Activated CD4-positive, alpha-beta T cell treated with anti-CD3 and anti-CD28 coated beads, Interleukin-2, amount 10 ng/mL, durations not matched to agents 24 days and 14 days (primary cell): ENCODE measurements around the gene TCEANC. TPM values are rescaled to one million over a fixed set of nuclear protein-coding genes. Genes with fewer than 3 reads are reported as not detected.

Experiments
- DNase-seq: peaks from one replicate; pipeline ENCODE4 v3.0.0; 2022
- H3K27ac Mint-ChIP-seq: one replicate; pipeline ENCODE4 v1.8.0; 2022; ENCODE audit warnings: mild to moderate bottlenecking, mixed read lengths
- H3K27me3 Mint-ChIP-seq: one replicate; pipeline ENCODE4 v1.8.0; 2022; ENCODE audit warnings: mixed read lengths
- H3K36me3 Mint-ChIP-seq: one replicate; pipeline ENCODE4 v1.8.0; 2022; ENCODE audit warnings: low read depth, mild to moderate bottlenecking, mixed read lengths
- H3K4me1 Mint-ChIP-seq: one replicate; pipeline ENCODE4 v1.8.0; 2021; ENCODE audit warnings: mixed read lengths
- H3K4me3 Mint-ChIP-seq: one replicate; pipeline ENCODE4 v1.8.0; 2022; ENCODE audit warnings: mild to moderate bottlenecking, moderate library complexity, mixed read lengths
- H3K9me3 Mint-ChIP-seq: one replicate; pipeline ENCODE4 v1.8.0; 2021; ENCODE audit warnings: mixed read lengths
- intact Hi-C: fragments of 100-400 bp; cut with micrococcal nuclease; formaldehyde crosslinking; loops from one replicate; pipeline ENCODE4 v1.15.1; 2023
- total RNA-seq: library from RNA; stranded (reverse); gene quantifications from 2 replicates; pipeline ENCODE4 v1.2.3, GENCODE V29; 2022

Gene TCEANC
- total RNA-seq, 1 donor from 2014 or later, result 4.2 TPM

DNA sequence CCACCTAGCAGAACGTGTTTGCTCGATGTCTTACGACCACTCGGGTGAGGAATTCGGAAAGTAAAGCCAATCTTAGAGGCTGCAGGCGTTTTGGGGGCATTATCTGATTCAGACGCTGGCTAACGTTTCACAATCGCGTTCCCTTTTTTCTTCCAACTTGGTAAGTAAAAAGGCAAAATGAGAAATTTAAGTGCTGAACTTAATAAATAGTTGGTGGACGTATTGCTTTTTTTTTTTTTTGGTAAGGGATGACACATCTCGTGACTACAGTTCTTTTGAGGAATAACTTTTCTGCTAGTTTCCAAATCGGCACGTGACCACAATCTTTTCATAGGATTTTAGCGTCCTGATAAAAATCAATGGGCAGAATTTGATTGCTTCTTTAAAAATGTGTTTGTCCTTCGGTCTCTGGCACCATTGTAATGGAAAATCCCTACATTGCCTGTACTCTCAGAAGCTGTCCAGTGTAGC, 36.8 kb downstream of the TCEANC start:
- Mint-ChIP-seq H3K27ac (peak overlapping the region; percentile 93), H3K27me3 (no peaks in the 10 kb centered on the region), H3K9me3 (no peaks in the 10 kb centered on the region), H3K4me3 (peak overlapping the region; percentile 87), H3K4me1 (peaks cover 36% of the 10 kb centered on the region), H3K36me3 (peaks cover 3% of the 10 kb centered on the region)
- DNase-seq, result no peak
- intact Hi-C loops, result loop anchor here (1.0 kb wide), 2 partner anchors 31 to 45 kb away; partner anchors contain the start of genes OFD1 and TRAPPC2

DNA sequence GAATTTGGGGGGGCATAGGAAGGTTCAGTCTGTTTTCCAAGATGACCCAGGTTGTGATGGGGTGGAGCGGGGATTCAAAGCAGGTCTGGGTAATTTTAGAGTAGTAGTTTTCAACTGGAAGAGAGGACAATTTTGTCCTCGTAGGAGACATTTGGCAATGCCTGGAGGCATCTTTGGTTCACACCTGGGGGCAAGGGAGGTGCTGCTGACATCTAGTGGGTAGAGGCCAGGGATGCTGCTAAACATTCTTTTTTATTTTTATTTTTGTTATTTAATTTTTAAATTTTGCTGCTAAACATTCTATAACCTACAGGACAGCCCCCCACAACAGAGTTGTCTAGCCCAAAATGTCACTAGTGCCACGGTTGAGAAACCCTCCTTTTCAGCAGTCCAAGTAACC, 37.9 kb downstream of the TCEANC start:
- Mint-ChIP-seq H3K36me3 (peaks cover 3% of the 10 kb centered on the region), H3K4me1 (peaks cover 38% of the 10 kb centered on the region), H3K4me3 (peak overlapping the region; percentile 87), H3K27me3 (no peaks in the 10 kb centered on the region), H3K9me3 (no peaks in the 10 kb centered on the region), H3K27ac (no peak overlapping the region)
- no peak for DNase-seq
- intact Hi-C loops, result no loop called here

DNA sequence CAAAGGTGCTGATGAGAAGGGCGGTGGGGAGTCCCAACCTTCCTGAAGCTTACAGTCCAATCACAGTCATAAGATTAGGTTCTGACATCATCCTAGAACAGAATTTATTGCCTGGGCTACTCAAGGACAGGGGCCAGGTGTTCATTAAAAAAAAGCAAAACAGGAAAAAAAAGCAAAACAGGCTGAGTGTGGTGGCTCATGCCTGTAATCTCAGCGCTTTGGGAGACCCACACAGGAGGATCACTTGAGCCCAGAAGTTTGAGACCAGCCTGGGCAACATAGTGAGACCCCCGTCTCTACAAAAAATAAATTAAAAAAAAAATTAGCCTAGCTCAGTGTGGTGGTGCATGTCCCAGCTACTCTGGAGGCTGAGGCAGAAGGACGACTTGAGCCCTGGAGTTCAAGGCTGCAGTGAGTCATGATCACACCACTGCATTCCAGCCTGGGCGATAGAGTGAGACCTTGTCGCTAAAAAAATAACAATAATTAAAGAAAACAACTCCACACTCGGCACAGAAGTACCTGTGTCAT, 39.0 kb downstream of the TCEANC start:
- DNase-seq, result no peak
- Mint-ChIP-seq H3K27me3 (no peaks in the 10 kb centered on the region), H3K9me3 (no peaks in the 10 kb centered on the region), H3K4me1 (peaks cover 40% of the 10 kb centered on the region), H3K36me3 (peaks cover 3% of the 10 kb centered on the region), H3K4me3 (no peak overlapping the region), H3K27ac (no peak overlapping the region)
- intact Hi-C loops, result no loop called here

DNA sequence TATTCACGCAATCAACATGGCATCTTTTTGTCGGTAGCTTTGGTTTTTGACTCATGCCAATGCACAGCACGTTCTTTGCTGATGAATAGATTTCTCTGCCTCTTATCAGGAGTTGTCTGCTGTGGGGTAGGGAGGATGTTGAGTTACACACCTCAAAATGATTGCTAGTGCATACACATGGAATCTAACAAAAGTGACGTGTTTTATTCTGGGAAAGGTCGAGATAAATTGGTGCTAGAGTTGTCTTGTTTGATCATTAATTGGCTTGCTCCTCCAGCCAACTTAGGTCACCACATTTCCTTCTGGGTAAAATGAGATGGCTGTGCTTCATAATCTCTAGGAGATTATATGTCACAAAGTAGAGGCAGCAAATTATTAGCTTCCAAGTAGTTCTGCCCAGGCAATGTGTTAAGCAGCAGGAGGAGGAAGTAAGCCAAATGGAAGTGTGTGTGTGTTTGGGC, 39.9 kb downstream of the TCEANC start:
- no peak overlapping the region for H3K27ac Mint-ChIP-seq
- intact Hi-C loops, result no loop called here
- H3K36me3 Mint-ChIP-seq, result peaks cover 5% of the 10 kb centered on the region
- DNase-seq, result no peak
- H3K9me3 Mint-ChIP-seq, result no peaks in the 10 kb centered on the region
- H3K4me1 Mint-ChIP-seq, result peaks cover 39% of the 10 kb centered on the region
- no peaks in the 10 kb centered on the region for H3K27me3 Mint-ChIP-seq
- no peak overlapping the region for H3K4me3 Mint-ChIP-seq

DNA sequence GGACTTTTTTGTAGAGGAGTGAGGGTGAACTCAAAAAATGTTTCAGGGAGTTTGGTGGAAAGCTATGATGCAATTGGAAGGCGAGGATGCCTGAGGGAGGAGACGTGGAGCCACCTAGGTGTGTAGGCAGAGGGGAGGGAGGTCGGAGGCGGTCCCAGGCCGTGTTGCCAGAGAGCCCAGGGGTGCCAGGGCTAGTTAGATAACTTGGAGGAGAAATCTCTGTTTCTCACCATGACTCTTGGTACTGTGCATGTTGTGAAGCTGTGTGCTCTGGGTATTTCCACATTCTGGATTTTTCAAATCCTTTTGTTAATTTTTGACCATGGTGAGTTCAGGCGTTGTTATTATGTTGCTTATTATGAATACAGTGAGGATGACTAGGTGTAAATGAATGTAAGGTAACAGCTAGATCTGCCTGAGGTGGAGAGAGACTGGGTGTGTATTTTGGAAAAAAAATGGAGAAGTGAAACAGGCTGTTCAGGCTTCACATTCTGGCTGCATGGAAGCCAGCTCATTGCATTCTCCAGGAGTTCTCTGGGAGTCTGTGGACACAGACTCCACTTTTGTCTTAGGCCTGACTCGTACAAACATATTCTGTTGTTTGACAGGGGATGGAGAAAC, 40.5 kb downstream of the TCEANC start:
- no peak for DNase-seq
- no peaks in the 10 kb centered on the region for H3K9me3 Mint-ChIP-seq
- peaks cover 36% of the 10 kb centered on the region for H3K4me1 Mint-ChIP-seq
- intact Hi-C loops, result no loop called here
- no peak overlapping the region for H3K27ac Mint-ChIP-seq
- H3K27me3 Mint-ChIP-seq, result no peaks in the 10 kb centered on the region
- H3K36me3 Mint-ChIP-seq, result peaks cover 5% of the 10 kb centered on the region
- no peak overlapping the region for H3K4me3 Mint-ChIP-seq

DNA sequence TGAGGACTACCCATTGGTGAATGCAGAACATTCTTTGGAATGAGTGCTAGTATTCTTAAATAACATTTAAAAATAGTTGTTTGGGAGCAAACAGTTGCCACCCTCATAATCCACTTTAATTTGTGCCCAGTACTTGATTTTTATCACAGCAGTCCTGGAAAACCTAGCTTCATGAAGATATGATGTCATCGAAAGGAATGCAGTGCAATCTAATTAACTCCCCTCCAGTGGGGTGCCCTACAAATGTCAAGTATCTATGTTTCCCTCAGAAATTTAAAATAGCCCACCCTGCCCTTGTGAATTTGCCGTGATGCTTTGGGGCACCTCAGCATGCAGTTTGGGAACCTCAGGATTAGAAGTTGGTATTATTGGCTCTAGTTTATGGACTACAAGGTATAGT, 41.4 kb downstream of the TCEANC start:
- Mint-ChIP-seq H3K4me1 (peaks cover 34% of the 10 kb centered on the region), H3K27ac (no peak overlapping the region), H3K27me3 (no peaks in the 10 kb centered on the region), H3K9me3 (no peaks in the 10 kb centered on the region), H3K4me3 (no peak overlapping the region), H3K36me3 (peaks cover 6% of the 10 kb centered on the region)
- DNase-seq, result no peak
- intact Hi-C loops, result no loop called here

DNA sequence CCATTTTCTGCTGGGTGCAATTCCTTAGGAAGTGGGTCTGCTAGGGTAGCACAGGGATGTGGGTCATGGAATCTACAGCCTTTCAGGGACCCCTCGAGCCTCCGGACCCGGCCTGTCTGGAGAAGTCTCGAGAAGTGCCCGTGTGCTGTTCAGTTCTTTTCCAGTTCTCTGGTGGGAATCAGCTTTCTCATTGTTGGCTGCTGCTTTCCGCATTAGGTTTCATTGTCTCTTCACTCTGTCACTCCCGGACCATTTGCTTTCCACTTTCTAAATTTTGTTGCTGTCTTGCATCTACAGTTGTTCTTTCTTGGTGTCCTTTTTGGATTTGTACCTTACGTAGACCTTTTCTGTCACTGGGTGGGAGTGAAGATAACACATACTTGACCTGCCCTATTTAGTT, 42.0 kb downstream of the TCEANC start:
- H3K27ac Mint-ChIP-seq, result no peak overlapping the region
- no peak overlapping the region for H3K4me3 Mint-ChIP-seq
- no peaks in the 10 kb centered on the region for H3K9me3 Mint-ChIP-seq

DNA sequence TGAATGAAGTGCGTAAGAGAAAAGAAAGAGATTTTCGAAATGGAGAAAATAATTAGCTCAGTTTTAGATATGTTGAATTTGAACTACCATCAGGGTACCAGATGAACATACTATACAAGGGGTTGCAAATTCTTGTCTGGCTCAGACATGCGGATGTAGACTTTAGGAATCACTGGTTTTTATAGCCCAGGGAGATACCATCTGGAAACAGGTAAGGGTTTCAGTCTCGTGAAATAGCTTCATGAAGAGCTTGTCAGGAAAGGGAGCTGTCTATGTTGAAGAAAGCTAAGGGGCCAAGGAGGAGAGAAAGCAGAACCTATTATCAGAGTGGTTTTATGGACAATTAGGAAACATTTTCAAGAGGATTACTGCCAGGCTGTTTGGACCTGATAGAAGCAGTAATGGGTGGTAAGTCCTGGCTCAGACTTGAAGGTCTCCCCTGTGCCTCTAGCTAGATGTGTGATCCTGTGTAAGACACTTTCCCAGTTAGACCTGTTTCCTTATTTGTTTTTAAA, 42.7 kb downstream of the TCEANC start:
- intact Hi-C loops, result no loop called here
- H3K9me3 Mint-ChIP-seq, result no peaks in the 10 kb centered on the region
- no peak for DNase-seq
- H3K4me1 Mint-ChIP-seq, result peaks cover 31% of the 10 kb centered on the region
- no peaks in the 10 kb centered on the region for H3K27me3 Mint-ChIP-seq
- H3K27ac Mint-ChIP-seq, result no peak overlapping the region
- peaks cover 8% of the 10 kb centered on the region for H3K36me3 Mint-ChIP-seq
- no peak overlapping the region for H3K4me3 Mint-ChIP-seq

More for the DNA sequence above, 42.0 kb downstream of the TCEANC start:
- Mint-ChIP-seq H3K4me1 (peaks cover 36% of the 10 kb centered on the region), H3K27me3 (no peaks in the 10 kb centered on the region), H3K36me3 (peaks cover 8% of the 10 kb centered on the region)
- no peak for DNase-seq
- intact Hi-C loops, result no loop called here

DNA sequence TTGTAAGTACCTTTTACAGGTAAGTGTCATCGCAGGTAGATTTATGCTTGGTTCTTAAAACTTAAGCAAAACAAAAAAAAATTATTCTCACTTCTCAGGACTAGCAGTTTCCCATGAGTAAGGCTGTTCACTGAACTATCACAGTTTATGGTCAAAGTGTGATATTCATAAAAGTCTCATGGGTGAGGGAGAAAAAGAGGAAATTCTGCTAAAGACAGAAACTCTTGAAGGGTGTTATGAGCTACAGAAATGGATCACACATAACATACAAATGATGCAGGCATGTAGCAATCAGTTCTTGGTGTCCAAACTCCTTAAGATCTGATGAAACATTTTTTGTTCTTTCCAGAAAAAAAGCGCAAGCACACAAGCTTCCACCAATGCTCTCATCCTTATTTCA, 44.5 kb downstream of the TCEANC start:
- intact Hi-C loops, result no loop called here
- H3K4me3 Mint-ChIP-seq, result no peak overlapping the region
- H3K9me3 Mint-ChIP-seq, result no peaks in the 10 kb centered on the region
- no peak for DNase-seq
- H3K36me3 Mint-ChIP-seq, result peaks cover 9% of the 10 kb centered on the region
- H3K27ac Mint-ChIP-seq, result no peak overlapping the region
- H3K4me1 Mint-ChIP-seq, result peaks cover 27% of the 10 kb centered on the region
- no peaks in the 10 kb centered on the region for H3K27me3 Mint-ChIP-seq

DNA sequence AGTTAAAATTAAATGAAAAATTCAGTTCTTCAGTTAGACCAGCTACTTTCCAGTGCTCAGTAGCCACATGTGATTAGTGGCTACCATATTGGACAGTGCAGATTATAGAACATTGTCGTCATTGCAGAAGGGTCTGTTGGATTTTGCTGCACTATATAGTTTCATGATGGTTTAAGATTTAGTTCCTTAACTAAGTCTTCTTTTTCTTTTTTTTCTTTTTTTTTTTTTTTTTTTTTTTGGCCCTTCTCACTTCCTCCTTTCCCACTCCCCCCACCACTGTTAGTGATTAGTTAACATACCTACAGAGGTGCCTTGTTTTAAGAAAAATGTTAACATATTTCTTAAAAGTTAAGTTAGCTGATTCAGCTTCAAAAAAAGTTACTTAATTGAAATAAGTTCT, 45.0 kb downstream of the TCEANC start:
- no peaks in the 10 kb centered on the region for H3K27me3 Mint-ChIP-seq
- peaks cover 9% of the 10 kb centered on the region for H3K36me3 Mint-ChIP-seq
- peaks cover 24% of the 10 kb centered on the region for H3K4me1 Mint-ChIP-seq

DNA sequence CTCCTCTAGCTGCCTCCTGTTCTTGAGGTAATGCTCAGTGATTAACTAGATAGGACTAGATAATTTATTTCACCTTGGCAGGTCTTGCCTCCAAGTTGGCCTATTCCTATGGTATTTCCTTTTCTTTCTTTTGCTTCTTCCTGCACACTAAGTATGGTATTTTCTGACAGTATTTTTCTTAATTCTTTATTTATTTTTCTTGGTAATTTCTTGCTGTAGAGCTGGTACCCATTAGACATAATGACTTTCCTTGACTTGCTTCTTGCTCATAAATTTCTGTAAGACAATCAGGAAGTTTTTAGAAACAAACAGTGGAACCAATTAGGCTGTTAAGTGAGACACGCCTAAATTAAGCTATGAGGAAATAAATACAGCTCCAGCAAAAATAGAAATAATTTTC, 45.5 kb downstream of the TCEANC start:
- Mint-ChIP-seq H3K27ac (no peak overlapping the region), H3K9me3 (no peaks in the 10 kb centered on the region), H3K27me3 (no peaks in the 10 kb centered on the region), H3K4me3 (no peak overlapping the region), H3K36me3 (peaks cover 9% of the 10 kb centered on the region), H3K4me1 (peaks cover 21% of the 10 kb centered on the region)
- no peak for DNase-seq
- intact Hi-C loops, result no loop called here

More for the DNA sequence above, 45.0 kb downstream of the TCEANC start:
- H3K9me3 Mint-ChIP-seq, result no peaks in the 10 kb centered on the region
- intact Hi-C loops, result no loop called here
- no peak for DNase-seq
- H3K4me3 Mint-ChIP-seq, result no peak overlapping the region
- H3K27ac Mint-ChIP-seq, result no peak overlapping the region

DNA sequence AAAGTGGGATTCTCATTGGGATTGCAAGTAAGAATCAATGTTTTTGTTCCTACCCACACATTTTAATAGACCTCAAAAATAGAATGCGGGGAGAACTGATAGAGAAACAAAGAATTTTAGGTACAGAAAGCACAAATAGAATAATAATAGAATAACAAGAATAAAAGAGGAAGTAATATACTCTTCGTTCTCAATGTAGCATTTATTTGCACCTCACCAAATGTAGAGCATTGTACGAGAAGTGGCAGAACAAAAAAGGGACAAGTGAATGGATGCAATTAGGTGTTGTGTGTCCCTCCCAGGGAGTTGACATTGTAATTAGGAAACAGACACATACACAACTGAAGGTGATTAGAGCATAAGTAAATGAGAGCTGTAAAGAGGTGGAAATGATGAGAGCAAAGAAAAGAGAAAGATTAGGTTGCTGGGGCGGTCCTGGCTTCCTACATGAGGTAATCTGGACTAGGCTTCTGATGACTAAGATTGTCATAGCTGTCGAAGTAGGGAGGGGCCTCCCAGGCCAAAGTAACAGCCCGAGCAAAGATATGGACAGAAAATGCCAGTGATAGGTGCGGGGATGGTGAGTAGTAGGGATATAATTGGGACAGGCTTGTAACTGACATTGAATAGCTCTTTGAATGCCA, 46.4 kb downstream of the TCEANC start:
- H3K36me3 Mint-ChIP-seq, result peaks cover 6% of the 10 kb centered on the region
- H3K27me3 Mint-ChIP-seq, result no peaks in the 10 kb centered on the region
- no peak for DNase-seq
- no peaks in the 10 kb centered on the region for H3K9me3 Mint-ChIP-seq
- H3K27ac Mint-ChIP-seq, result peak overlapping the region; percentile 11
- no peak overlapping the region for H3K4me3 Mint-ChIP-seq
- intact Hi-C loops, result no loop called here
- H3K4me1 Mint-ChIP-seq, result peaks cover 22% of the 10 kb centered on the region

DNA sequence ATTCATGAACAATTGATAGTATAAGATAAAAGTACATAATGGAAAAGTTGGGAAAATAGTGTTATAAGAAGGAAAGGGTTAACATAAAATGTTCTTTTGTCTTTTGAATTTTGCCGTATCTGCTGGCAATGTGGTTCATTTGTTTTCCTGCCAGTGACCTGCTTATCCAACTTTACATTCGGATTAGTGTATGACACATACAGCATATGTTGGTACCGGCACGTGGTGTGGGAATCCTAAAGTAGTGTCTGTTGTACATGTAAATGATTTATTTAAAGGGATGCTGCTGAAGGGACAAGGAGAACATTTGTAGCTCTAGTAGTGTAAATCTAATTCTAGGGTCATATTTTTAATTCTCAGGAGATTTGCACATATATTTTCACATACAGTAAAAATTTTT, 47.4 kb downstream of the TCEANC start:
- H3K9me3 Mint-ChIP-seq, result no peaks in the 10 kb centered on the region
- peaks cover 7% of the 10 kb centered on the region for H3K36me3 Mint-ChIP-seq
- no peak overlapping the region for H3K27ac Mint-ChIP-seq
- DNase-seq, result no peak
- H3K4me3 Mint-ChIP-seq, result no peak overlapping the region
- intact Hi-C loops, result no loop called here
- peaks cover 16% of the 10 kb centered on the region for H3K4me1 Mint-ChIP-seq
- H3K27me3 Mint-ChIP-seq, result no peaks in the 10 kb centered on the region

DNA sequence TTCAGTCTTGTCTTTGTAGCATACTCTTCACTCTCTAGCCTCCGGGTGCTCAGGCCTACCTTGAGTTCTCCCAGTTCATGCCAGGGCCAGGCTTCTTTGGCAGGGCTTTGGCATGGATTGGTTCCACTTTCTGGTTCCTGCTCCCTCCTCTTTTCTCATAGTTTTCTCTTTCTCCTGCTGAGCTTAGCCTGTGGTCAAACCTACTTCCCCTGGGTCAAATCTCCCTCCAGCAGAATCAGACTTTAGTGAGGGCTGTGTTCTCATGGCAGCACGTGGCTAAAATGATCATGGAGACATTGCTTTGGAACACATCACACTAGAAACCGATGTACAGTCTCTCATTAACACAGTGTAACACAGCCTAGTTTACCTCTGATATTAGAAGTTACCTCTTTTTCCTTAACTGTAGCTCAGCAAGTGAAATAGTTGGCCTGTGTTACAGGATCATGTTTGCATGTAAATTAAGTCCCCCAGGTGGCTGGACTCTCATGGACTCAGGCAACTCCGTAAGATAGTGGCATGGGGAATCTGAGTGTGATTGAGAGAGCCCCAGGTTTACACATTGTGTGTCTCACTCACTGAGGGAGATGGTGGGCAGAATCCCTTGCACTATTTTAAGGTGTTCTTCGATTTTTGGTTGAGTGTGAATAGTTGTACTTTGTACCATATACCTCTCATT, 49.3 kb downstream of the TCEANC start:
- Mint-ChIP-seq H3K36me3 (peaks cover 10% of the 10 kb centered on the region), H3K27me3 (no peaks in the 10 kb centered on the region), H3K4me1 (peaks cover 16% of the 10 kb centered on the region), H3K4me3 (no peak overlapping the region), H3K9me3 (no peaks in the 10 kb centered on the region), H3K27ac (no peak overlapping the region)
- intact Hi-C loops, result no loop called here
- no peak for DNase-seq
